BLaER1 (cell line): ENCODE results near the gene TCFL5.

ENCODE experiments used
- H3K27ac ChIP-seq: shearing (Covaris generic); formaldehyde crosslinking; 2 replicates; pipeline ENCODE4 v1.8.1; 2022
- H3K27me3 ChIP-seq: shearing (Covaris generic); formaldehyde crosslinking; 2 replicates; pipeline ENCODE4 v1.8.1; 2022
- H3K36me3 ChIP-seq: shearing (Covaris generic); formaldehyde crosslinking; 2 replicates; pipeline ENCODE4 v1.8.1; 2022
- H3K4me1 ChIP-seq: shearing (Covaris generic); formaldehyde crosslinking; 2 replicates; pipeline ENCODE4 v1.8.1; 2022
- H3K4me2 ChIP-seq: shearing (Covaris generic); formaldehyde crosslinking; 2 replicates; pipeline ENCODE4 v1.8.1; 2022
- H3K4me3 ChIP-seq: shearing (Covaris generic); formaldehyde crosslinking; 2 replicates; pipeline ENCODE4 v1.8.1; 2022
- H3K9ac ChIP-seq: shearing (Covaris generic); formaldehyde crosslinking; 2 replicates; pipeline ENCODE4 v1.8.1; 2022
- H3K9me3 ChIP-seq: shearing (Covaris generic); formaldehyde crosslinking; 2 replicates; pipeline ENCODE4 v1.8.1; 2022
- H4K20me1 ChIP-seq: shearing (Covaris generic); formaldehyde crosslinking; 2 replicates; pipeline ENCODE4 v1.8.1; 2022
- Cebpa-rat ChIP-seq: shearing (Covaris generic); IDR thresholded peaks from 2 replicates; pipeline ENCODE4 v1.8.1; 2022

Gene TCFL5

GRCh38 chr20:62801284-62802010 lies 60.2 kb downstream of the TCFL5 start:
- H4K20me1 ChIP-seq: peaks cover 51% of the 10 kb centered on the region
- H3K27me3 ChIP-seq: no peaks in the 10 kb centered on the region
- no peak overlapping the region for H3K9ac ChIP-seq
- TF ChIP-seq Cebpa-rat: no peak
- H3K27ac ChIP-seq: no peak overlapping the region
- H3K9me3 ChIP-seq: no peaks in the 10 kb centered on the region
- H3K36me3 ChIP-seq: peaks cover 46% of the 10 kb centered on the region
- H3K4me2 ChIP-seq: no peak overlapping the region
- H3K4me1 ChIP-seq: peaks cover 64% of the 10 kb centered on the region
- H3K4me3 ChIP-seq: no peak overlapping the region

- H3K27ac ChIP-seq: no peak overlapping the region
- H3K36me3 ChIP-seq: peaks cover 46% of the 10 kb centered on the region
- no peaks in the 10 kb centered on the region for H3K27me3 ChIP-seq
- H3K9ac ChIP-seq: 0 out of 2 replicates have a peak overlapping the region, but pooled peaks have one; percentile 29
- H3K4me1 ChIP-seq: peaks cover 61% of the 10 kb centered on the region
- H3K4me3 ChIP-seq: no peak overlapping the region
- H3K4me2 ChIP-seq: no peak overlapping the region
- no peak for TF ChIP-seq Cebpa-rat
- H4K20me1 ChIP-seq: peaks cover 42% of the 10 kb centered on the region
- H3K9me3 ChIP-seq: no peaks in the 10 kb centered on the region
Measured at GRCh38 chr20:62800314-62801259, 61.0 kb downstream of the TCFL5 start.

- peaks cover 46% of the 10 kb centered on the region for H3K36me3 ChIP-seq
- 0 out of 2 replicates have a peak overlapping the region, but pooled peaks have one; percentile 6 for H3K27ac ChIP-seq
- H4K20me1 ChIP-seq: peaks cover 38% of the 10 kb centered on the region
- peak overlapping the region; percentile 29; the same call in 1 of the 2 replicates for H3K9ac ChIP-seq
- H3K4me1 ChIP-seq: peaks cover 66% of the 10 kb centered on the region
- TF ChIP-seq Cebpa-rat: no peak
- no peaks in the 10 kb centered on the region for H3K9me3 ChIP-seq
- H3K4me2 ChIP-seq: no peak overlapping the region
- H3K4me3 ChIP-seq: no peak overlapping the region
- H3K27me3 ChIP-seq: no peaks in the 10 kb centered on the region
Measured at GRCh38 chr20:62799873-62800272, 61.7 kb downstream of the TCFL5 start.

- Histone ChIP-seq H4K20me1 (peaks cover 38% of the 10 kb centered on the region), H3K4me1 (peaks cover 70% of the 10 kb centered on the region), H3K4me3 (no peak overlapping the region), H3K36me3 (peaks cover 46% of the 10 kb centered on the region), H3K9ac (peak overlapping the region; percentile 29; the same call in 1 of the 2 replicates), H3K27ac (0 out of 2 replicates have a peak overlapping the region, but pooled peaks have one; percentile 6), H3K9me3 (no peaks in the 10 kb centered on the region), H3K4me2 (peak overlapping the region; percentile 40; the same call in 1 of the 2 replicates), H3K27me3 (no peaks in the 10 kb centered on the region)
- no peak for TF ChIP-seq Cebpa-rat
Measured at GRCh38 chr20:62799459-62799858, 62.2 kb downstream of the TCFL5 start.

GRCh38 chr20:62799036-62799435 lies 62.6 kb downstream of the TCFL5 start:
- Histone ChIP-seq H3K36me3 (peaks cover 46% of the 10 kb centered on the region), H3K4me3 (no peak overlapping the region), H3K9me3 (no peaks in the 10 kb centered on the region), H3K27me3 (no peaks in the 10 kb centered on the region), H3K27ac (0 out of 2 replicates have a peak overlapping the region, but pooled peaks have one; percentile 6), H3K4me2 (peak overlapping the region; percentile 40; the same call in 1 of the 2 replicates), H3K9ac (peak overlapping the region; percentile 29; the same call in 1 of the 2 replicates), H3K4me1 (peaks cover 68% of the 10 kb centered on the region), H4K20me1 (peaks cover 38% of the 10 kb centered on the region)
- TF ChIP-seq Cebpa-rat: no peak

GRCh38 chr20:62797671-62798532 lies 63.7 kb downstream of the TCFL5 start:
- Histone ChIP-seq H3K9ac (peak overlapping the region; percentile 75; the same call in 1 of the 2 replicates), H4K20me1 (peaks cover 38% of the 10 kb centered on the region), H3K4me2 (peak overlapping the region; percentile 82), H3K27ac (peak overlapping the region; percentile 51; the same call in 1 of the 2 replicates), H3K4me3 (peak overlapping the region; percentile 64; the same call in 1 of the 2 replicates), H3K9me3 (no peaks in the 10 kb centered on the region), H3K36me3 (peaks cover 46% of the 10 kb centered on the region), H3K27me3 (no peaks in the 10 kb centered on the region), H3K4me1 (peaks cover 67% of the 10 kb centered on the region)
- no peak for TF ChIP-seq Cebpa-rat

- H3K27me3 ChIP-seq: no peaks in the 10 kb centered on the region
- peak overlapping the region; percentile 87 for H3K9ac ChIP-seq
- H4K20me1 ChIP-seq: peaks cover 38% of the 10 kb centered on the region
- H3K4me3 ChIP-seq: peak overlapping the region; percentile 73
- H3K27ac ChIP-seq: peak overlapping the region; percentile 90
- no peaks in the 10 kb centered on the region for H3K9me3 ChIP-seq
- peak overlapping the region; percentile 82 for H3K4me2 ChIP-seq
- H3K4me1 ChIP-seq: peaks cover 67% of the 10 kb centered on the region
- H3K36me3 ChIP-seq: peaks cover 46% of the 10 kb centered on the region
- TF ChIP-seq Cebpa-rat: no peak
Measured at GRCh38 chr20:62796699-62797491, 64.7 kb downstream of the TCFL5 start.

- H4K20me1 ChIP-seq: peaks cover 32% of the 10 kb centered on the region
- H3K9ac ChIP-seq: peak overlapping the region; percentile 87
- H3K27me3 ChIP-seq: no peaks in the 10 kb centered on the region
- H3K36me3 ChIP-seq: peaks cover 29% of the 10 kb centered on the region
- H3K9me3 ChIP-seq: no peaks in the 10 kb centered on the region
- no peak for TF ChIP-seq Cebpa-rat
- H3K4me1 ChIP-seq: peaks cover 80% of the 10 kb centered on the region
- H3K4me2 ChIP-seq: peak overlapping the region; percentile 99
- peak overlapping the region; percentile 73 for H3K4me3 ChIP-seq
- H3K27ac ChIP-seq: peak overlapping the region; percentile 90
Measured at GRCh38 chr20:62795023-62795761, 66.4 kb downstream of the TCFL5 start.
